GM19455 (cell line): Measurements from ENCODE around the gene BRD8.
A peak's percentile ranks its signal among the peaks of the same experiment; 100 is the strongest.
"Not testable (repeated sequence)": the region's sequence is repeated elsewhere in the genome, so short reads cannot be mapped to it uniquely, and the experiment has no call there.

Experiments
- ATAC-seq: cut with Tn5 transposase; IDR thresholded peaks from one replicate; pipeline ENCODE4 v1.9.1; 2021; ENCODE audit not compliant: unreplicated experiment

The BRD8 gene, protein sequence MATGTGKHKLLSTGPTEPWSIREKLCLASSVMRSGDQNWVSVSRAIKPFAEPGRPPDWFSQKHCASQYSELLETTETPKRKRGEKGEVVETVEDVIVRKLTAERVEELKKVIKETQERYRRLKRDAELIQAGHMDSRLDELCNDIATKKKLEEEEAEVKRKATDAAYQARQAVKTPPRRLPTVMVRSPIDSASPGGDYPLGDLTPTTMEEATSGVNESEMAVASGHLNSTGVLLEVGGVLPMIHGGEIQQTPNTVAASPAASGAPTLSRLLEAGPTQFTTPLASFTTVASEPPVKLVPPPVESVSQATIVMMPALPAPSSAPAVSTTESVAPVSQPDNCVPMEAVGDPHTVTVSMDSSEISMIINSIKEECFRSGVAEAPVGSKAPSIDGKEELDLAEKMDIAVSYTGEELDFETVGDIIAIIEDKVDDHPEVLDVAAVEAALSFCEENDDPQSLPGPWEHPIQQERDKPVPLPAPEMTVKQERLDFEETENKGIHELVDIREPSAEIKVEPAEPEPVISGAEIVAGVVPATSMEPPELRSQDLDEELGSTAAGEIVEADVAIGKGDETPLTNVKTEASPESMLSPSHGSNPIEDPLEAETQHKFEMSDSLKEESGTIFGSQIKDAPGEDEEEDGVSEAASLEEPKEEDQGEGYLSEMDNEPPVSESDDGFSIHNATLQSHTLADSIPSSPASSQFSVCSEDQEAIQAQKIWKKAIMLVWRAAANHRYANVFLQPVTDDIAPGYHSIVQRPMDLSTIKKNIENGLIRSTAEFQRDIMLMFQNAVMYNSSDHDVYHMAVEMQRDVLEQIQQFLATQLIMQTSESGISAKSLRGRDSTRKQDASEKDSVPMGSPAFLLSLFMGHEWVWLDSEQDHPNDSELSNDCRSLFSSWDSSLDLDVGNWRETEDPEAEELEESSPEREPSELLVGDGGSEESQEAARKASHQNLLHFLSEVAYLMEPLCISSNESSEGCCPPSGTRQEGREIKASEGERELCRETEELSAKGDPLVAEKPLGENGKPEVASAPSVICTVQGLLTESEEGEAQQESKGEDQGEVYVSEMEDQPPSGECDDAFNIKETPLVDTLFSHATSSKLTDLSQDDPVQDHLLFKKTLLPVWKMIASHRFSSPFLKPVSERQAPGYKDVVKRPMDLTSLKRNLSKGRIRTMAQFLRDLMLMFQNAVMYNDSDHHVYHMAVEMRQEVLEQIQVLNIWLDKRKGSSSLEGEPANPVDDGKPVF

DNA sequence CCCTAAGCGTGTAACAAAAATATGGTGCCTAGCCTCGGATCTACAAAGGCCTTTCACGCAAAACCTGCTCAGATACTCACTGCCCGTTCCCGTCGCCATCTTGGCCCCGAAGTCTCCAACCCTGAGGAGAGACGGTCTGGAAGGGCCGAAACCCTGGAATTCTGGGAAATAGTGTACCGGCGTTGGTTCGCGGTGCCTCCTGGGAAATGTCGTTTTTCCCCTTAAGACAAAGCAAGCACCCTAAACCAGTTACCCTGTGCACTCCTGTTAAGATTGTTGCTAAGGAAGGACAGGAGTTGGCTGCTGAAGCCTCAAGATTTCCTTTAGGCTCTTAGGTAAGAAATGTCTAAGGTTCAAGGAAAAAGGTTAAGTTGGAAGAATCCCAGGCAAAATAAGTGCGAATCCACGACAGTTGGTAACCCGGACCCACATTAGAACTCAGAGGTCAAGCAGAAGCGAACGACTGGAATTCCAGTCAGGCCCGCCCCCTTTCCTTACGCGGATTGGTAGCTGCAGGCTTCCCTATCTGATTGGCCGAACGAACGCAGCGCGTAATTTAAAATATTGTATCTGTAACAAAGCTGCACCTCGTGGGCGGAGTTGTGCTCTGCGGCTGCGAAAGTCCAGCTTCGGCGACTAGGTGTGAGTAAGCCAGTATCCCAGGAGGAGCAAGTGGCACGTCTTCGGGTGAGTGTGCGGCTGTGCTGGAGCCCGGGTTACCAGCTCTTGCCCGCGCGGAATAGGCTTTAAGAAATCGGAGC is at the start of gene BRD8, which contains the start of gene KIF20A:
Gene BRD8 (minus strand): TSS at position 115 of the 761 bp plus-strand sequence. CDS start 16 bp downstream, at position 99.
Gene KIF20A (plus strand): TSS at position 597 of the 761 bp plus-strand sequence. CDS start 569 bp downstream, outside the sequence.
- ATAC-seq = peak; percentile 80

DNA sequence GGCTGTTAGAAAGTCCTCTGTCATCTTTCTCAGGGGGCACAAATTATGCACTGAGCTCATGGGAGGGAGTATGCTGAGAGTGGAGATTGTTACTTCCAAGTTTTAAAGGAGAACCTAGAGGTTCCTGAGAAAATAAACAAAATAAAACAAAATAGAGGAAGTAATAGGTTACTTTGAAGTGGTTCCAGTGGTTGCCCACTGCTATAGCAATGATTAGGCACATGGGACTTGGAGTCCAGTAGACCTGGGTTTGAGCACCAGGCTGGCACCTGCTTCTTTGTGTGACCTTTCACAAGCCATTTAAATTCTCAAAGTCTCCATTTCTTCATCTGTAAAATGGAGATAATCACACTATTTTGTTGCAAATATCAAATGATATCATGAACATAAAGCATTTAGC is 48.5 kb upstream of the BRD8 start:
- no peak for ATAC-seq

DNA sequence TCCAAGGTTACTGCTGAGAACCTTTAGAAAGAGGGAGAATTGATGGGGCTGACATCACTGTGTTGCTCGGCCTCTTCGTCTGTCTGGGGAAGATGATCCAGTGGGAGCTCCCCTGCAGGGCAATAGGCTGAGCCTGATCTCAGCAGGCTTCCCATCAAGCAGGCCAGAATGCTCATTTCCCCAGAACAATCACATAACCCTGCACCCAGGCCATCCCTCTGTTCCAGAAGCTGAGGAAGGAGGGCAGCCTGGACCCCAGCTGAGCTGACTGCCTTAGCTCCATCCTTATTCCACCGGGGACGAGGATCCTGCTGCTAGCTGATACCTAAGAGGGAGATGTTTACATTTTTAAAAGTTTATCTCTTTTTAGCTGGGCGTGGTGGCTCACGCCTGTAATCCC is 46.3 kb upstream of the BRD8 start:
- no peak for ATAC-seq

DNA sequence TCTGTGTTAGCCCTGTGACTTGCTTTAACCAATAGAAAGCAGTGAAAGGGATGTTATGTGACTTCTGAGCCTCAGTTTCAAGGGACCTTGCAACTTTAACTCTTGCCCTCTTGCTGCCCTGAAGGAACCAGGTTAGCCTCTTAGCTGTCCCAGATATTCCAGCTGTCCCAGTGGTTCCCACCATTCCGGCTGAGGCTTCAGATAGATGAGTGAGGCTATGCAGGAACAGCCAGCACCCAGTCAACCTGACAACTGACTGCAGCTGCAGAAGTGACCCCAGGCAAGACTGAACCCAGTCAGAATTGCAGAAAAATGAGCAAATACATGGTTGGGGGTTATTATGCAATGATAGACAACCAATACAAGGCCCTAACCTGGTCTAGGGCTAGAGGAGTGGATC is 45.1 kb upstream of the BRD8 start:
- no peak for ATAC-seq

DNA sequence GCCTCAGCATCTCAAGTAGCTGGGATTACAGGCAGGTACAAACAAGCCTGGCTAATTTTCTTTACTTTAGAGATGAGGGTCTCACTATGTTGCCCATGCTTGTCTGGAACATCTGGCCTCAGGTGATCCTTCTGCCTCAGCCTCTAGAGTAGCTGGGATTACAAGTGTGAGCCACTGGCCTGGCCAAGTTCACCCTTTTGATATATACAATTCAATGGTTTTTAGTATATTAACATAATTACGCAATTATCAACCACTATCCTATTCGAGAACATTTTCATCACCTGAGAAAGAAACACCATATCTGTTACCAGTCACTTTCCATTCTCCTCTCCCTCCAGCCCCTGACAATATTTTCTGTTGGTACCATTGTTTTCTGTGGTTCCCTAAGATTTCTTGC is 38.4 kb upstream of the BRD8 start:
- ATAC-seq = no peak

DNA sequence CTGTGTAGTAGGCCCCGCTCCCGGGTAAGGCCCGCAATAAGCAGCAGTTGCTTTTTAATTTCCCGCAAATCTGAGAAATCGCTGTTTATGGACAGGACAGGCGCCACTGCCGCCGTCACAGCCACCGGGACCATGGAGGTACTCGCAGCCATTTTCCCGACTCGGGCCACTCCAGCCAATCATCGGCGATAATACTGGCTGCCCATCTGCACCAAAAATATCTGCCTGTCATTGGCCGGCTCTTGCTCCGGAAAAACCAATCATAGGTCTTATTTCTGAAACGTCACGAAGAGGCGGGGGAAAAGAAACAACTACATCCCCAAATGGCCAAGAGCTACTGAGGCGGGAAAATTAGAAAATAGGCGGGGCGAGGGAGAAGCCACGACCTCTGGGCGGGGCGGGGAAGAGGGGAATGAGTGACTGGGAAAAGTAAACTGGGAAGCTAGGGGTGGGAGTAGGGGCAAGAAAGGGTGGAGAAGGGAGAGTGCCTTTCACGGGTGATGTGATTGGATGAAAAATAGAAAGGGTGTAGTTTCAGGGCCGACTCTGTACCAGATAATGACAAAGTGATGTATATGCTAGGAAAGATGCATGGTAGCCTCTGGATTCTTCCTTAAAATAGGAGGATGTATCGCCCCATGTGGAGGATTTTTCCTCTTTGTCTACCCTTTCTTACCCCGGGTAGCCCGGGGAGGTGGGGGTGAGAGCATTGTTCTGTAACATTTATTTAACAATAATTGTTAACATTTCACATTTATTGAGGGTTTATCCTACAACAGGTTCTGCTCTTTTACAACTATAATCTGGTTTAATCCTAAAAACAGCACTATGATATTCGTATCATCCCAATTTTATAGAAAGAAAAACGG is 35.0 kb upstream of the BRD8 start, which contains the start of gene CDC23:
Gene CDC23 (minus strand): TSS at position 163 of the 869 bp plus-strand sequence. CDS start 11 bp downstream, at position 152.
- ATAC-seq = peak; percentile 98

DNA sequence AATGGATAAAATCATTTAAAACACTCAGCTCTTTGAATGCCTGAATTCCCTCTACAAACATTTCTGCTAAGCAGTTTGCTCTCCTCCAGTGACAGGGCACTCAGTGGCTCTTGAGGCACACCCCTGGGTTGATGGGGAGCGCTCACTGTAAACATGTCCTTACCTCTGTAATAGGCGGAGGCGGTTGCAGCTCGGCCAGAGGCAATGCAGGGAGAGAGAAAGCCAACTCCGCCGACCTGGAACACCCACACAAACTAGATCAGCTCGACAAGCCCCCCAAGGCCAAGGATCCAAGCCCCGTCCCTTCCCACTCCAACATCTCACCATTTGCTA is 34.4 kb upstream of the BRD8 start:
- peak; percentile 19 for ATAC-seq

DNA sequence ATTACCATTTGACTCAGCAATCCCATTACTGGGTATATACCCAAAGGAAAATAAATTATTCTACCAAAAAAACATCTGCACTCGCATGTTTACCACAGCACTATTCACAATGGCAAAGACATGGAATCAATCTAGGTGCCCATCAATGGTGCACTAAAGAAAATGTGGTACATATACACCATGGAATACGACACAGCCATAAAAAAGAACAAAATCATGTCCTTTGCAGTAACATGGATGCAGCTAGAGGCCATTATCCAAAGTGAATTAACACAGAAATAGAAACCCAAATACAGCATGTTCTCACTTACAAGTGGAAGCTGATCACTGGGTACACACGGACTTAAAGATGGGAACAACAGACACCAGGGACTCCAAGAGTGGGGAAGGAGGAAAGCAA is 32.6 kb upstream of the BRD8 start:
- no peak for ATAC-seq

DNA sequence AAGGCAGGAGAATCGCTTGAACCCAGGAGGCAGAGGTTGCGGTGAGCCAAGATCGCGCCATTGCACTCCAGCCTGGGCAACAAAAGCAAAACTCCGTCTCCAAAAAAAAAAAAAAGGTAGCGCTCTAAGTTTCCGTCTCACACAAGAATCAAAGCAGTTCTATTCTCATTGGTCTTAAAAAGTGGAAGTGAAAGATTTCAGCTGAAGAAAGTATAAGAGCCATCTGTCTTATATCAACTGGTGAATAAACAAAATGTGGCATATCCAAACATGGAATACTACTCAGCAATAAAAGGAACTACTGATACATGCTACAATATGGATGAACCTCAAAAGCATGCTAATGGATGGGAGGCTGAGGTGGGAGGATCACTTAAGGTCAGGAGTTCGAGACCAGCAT is 15.4 kb upstream of the BRD8 start:
- not testable (repeated sequence) for ATAC-seq

DNA sequence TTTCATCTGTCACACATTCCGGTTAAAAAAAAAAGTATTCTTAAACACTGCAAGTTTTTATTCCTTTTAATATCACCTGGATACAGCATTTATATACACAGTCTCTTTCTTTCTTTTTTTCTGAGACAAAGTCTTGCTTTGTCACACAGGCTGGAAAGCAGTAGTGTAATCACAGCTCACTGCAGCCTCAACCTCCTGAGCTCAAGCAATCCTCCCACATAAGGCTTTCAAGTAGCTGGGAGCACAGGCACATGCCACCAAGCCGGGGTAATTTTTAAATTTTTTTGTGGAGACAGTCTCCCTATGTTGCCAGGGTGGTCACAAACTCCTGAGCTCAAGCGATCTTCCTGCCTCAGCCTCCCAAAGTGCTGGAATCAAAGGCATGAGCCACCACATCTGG is 14.4 kb upstream of the BRD8 start:
- ATAC-seq = no peak

DNA sequence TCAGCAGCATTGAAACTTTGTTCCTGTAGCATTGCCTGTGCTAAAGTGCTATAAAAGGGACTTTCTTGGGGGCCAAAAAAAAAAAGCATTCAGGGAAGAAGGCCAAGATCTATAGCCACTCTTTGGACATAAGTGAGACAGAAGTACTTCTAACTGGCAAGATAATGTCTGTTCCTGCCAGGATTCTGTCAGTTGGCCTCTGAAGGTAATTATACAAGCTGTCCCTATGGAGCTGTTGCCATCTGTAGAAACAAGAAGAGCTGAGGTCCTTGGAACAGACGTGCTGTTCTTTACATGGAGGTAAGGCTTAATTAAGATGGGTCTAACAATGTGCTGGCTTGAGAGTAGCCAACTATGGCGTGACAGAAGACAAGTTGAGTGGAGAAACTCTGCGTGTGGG is 10.2 kb upstream of the BRD8 start:
- no peak for ATAC-seq

DNA sequence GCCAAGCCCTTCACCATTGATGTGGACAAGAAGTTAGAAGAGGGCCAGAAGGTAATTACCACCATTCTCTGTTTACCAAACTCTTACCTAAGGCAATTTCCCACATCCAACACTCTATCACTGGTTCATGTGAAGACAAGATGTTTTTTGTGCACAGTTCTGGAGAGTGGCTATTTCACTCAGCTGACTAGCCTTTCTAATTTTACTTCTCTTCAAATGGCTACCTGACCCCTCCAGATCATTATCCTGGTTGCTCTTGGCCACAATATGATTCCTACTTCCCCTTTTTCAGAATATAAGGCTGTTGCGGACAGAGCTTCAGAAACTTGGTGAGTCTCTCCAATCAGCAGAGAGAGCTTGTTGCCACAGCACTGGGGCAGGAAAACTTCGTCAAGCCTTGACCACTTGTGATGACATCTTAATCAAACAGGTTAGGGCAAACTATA is 7.6 kb upstream of the BRD8 start:
- ATAC-seq = no peak

DNA sequence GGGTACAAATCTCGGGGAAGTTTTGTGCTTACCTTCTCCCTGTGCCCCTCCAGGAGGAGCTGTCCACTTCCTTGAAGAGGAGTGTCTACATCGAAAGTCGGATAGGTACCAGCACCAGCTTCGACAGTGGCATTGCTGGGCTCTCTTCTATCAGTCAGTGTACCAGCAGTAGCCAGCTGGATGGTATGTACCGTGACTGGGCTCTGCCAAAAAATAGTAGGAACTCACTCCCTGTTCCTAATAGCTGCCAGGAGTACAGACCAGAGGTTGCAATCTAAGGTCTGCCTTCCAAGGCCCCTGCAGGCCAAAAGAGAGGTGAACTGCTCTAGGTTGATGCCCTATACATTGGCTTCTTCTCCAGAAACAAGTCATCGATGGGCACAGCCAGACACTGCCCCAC is 4.4 kb upstream of the BRD8 start:
- no peak for ATAC-seq

DNA sequence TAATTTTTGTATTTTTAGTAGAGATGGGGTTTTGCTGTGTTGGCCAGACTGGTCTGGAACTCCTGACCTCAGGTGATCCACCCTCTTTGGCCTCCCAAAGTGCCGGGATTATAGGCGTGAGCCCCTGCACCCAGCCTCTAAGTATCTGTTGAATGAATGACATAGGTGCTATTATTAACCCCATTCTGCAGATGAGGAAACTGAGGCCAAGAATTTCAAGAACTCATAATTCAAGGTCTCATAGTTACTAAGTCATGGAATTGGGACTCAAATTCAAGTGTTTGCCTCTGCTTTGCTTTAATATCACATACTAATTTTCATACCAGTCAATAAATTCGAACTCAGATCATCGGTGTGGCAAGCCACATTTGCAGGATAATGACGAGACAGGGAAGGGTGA is 2.4 kb upstream of the BRD8 start:
- no peak for ATAC-seq

DNA sequence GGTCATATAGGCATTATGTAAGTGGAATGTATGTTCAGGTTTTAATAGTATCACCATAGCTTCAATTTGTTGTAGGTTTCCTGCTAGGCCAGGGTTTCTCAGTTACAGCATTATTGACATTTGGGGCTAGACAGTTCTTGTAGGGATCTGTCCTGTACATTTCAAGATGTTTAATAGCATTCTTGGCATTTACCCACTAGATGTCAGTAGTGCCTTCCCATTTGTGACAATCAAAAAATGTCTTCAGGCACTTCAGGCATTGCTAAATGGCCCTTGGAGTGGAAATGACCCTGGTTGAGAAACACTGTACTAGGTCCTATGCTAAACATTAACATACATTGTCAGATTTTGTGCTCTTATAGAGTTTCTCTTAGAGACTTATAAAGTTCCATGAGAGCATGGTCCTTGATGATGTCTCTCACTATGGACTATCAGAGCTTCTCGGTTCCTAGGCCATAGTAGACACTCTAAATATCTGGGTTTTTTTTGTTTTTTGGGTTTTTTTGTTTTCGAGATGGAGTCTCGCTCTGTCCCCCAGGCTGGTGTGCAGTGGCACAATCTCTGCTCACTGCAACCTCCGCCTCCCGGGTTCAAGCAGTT is 1.9 kb upstream of the BRD8 start:
- no peak for ATAC-seq

DNA sequence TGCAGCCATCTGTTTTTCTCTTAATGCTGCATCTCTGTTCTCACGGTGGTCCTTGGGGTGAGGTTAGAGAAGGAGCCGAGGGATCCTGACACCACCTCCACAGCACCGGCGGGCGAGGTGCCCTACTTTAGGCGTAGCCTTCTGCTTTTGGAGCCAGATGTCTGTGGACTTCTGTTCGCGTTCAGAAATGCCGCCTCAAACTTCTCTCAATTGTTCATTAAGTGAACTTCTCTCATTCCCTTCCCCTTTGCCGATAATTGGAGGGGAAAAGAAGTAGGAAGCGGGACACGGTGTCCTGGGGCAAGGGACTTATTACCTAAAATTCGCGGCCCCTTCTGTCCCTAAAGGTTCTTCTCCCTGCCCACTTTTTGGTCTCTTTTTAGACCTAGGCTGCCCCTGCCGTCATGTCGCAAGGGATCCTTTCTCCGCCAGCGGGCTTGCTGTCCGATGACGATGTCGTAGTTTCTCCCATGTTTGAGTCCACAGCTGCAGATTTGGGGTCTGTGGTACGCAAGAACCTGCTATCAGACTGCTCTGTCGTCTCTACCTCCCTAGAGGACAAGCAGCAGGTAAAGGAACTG is 937 bp upstream of the BRD8 start:
- no peak for ATAC-seq

DNA sequence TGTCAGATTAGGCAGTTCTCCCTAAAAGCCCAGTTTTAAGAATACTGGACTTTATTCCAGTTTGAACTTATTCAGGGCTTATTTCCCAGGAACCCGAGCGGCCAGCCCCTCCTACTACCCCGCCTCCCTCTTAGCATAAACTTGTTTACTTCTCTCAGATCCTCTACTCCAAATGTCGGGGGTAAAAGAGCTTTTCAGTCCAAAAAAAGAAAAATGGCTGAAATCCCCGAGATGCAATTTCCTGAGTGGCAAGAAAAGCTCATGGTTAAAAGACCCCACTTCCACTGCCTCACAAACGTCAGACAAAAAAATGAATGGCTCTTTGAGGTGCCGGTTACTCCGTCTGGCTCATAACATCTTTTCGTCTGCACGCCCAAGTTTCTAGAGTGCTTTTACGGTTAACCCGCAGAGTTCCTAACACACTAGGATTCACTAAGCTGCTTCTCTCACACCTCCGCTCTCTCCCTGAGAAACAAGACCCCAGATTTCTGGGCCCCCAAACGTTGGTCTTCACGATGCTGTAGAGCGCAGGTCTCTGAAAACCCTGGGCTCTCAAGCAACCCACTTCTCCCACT is 402 bp downstream of the BRD8 start:
- no peak for ATAC-seq

DNA sequence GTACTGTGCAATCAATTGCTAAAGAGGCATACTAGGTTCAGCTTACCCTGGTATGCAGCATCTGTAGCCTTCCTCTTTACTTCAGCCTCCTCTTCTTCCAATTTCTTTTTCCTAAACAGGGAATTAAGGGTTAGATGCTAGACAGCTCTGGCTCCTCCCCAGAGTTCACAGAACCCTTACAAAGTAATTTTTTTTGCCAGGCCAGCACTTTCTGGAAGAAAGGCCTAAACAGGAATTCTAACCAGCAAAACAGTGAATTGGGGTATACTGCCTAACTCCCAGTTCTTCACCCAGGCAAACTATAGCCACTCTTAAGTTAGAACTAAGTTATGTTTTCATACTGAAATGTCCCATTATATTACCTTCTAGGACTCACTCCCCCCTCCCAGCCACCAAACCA is 8.1 kb downstream of the BRD8 start:
- ATAC-seq = no peak
